Suprapubic skin (tissue), 3 donors: ENCODE measurements around the gene TM4SF20.

Source experiments
- CTCF ChIP-seq, 2 donors: fragments of 200-600 bp in 1 of 2; fragments of 450-650 bp in 1 of 2; sonication (generic) in 1 of 2; IDR thresholded peaks; one replicate each; pipeline ENCODE4 v1.5.1; 2016 to 2019; ENCODE audit warnings: antibody characterized with exemption in 2 of 2, mild to moderate bottlenecking in 1 of 2, moderate library complexity in 1 of 2
- POLR2AphosphoS5 ChIP-seq, 3 donors: sonication (generic); formaldehyde crosslinking; IDR thresholded peaks; one replicate each; pipeline ENCODE4 v1.6.1; 2017; ENCODE audit warnings: antibody characterized with exemption in 3 of 3

DNA sequence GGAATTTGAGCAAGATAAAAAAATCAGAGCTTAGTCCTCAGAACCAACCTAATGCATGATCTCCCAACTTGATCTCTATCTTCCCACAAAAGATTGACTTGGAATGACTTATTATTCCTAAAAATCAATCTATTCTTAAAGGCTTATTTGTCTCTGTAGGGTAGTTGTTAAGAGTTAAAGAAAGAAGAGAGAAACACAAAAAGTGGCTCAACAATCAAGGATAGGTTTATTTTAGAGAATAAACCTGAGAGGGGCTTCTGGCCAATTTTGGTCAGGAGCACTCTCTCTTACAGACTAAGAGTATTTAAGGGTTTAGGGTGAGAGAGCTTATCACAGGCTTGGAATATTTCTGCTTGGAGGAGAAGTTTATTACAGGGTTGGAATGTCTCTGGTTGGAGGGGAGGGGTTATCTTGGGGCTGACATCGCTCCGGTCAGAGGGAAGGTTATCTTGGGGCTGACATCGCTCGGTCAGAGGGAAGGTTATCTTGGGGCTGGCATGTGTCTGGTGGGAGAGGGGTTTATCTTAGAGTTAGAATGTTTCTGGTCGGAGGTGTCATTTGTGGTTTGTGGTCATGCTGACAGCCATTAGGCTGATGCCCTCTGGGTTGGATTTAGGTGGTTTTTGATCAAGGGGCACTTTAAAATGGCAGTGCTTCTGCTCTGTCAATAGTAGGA is 56.4 kb downstream of the TM4SF20 start:
- no peak for TF ChIP-seq CTCF (IDR thresholded peaks at IDR 0.05)
- no peak for TF ChIP-seq POLR2AphosphoS5 (IDR thresholded peaks at IDR 0.05)
